HUES6 (cell line): ENCODE results near the gene DUXB.

Experiments used
- H3K27ac ChIP-seq: 2 replicates; pipeline ENCODE4 v1.7.0; 2013; ENCODE audit warnings: low read depth, mild to moderate bottlenecking, low read length, inconsistent platforms
- H3K27me3 ChIP-seq: 2 replicates; pipeline ENCODE4 v1.6.1; 2013; ENCODE audit warnings: low read length; ENCODE audit not compliant: control insufficient read depth, insufficient read depth
- H3K36me3 ChIP-seq: 2 replicates; pipeline ENCODE4 v1.6.1; 2013; ENCODE audit warnings: low read length; ENCODE audit not compliant: control insufficient read depth, insufficient read depth
- H3K4me1 ChIP-seq: 2 replicates; pipeline ENCODE4 v1.6.1; 2013; ENCODE audit warnings: low read length; ENCODE audit not compliant: control insufficient read depth, insufficient read depth
- H3K4me3 ChIP-seq: 2 replicates; pipeline ENCODE4 v1.5.1; 2013; ENCODE audit warnings: low read depth, low read length
- H3K9ac ChIP-seq: one replicate; pipeline ENCODE4 v1.6.1; 2013; ENCODE audit warnings: mild to moderate bottlenecking, low read length
- H3K9me3 ChIP-seq: 2 replicates; pipeline ENCODE4 v1.6.1; 2013; ENCODE audit warnings: low read depth, low read length; ENCODE audit not compliant: control insufficient read depth, insufficient read depth

The DUXB gene

GRCh38 chr16:75718452-75718851 is 17.2 kb upstream of the DUXB start:
- Histone ChIP-seq H3K27ac (no peak overlapping the region), H3K9me3 (peaks cover 31% of the 10 kb centered on the region), H3K9ac (no peak overlapping the region), H3K4me3 (no peak overlapping the region), H3K36me3 (no peaks in the 10 kb centered on the region), H3K4me1 (no peaks in the 10 kb centered on the region), H3K27me3 (no peaks in the 10 kb centered on the region)

GRCh38 chr16:75714661-75715060 is 13.4 kb upstream of the DUXB start:
- H3K36me3 ChIP-seq: no peaks in the 10 kb centered on the region
- H3K9me3 ChIP-seq: peaks cover 63% of the 10 kb centered on the region
- no peaks in the 10 kb centered on the region; the same call in 1 of the 2 replicates for H3K27me3 ChIP-seq
- H3K27ac ChIP-seq: no peak overlapping the region
- no peak overlapping the region for H3K4me3 ChIP-seq
- H3K9ac ChIP-seq: no peak overlapping the region
- H3K4me1 ChIP-seq: no peaks in the 10 kb centered on the region

DNA sequence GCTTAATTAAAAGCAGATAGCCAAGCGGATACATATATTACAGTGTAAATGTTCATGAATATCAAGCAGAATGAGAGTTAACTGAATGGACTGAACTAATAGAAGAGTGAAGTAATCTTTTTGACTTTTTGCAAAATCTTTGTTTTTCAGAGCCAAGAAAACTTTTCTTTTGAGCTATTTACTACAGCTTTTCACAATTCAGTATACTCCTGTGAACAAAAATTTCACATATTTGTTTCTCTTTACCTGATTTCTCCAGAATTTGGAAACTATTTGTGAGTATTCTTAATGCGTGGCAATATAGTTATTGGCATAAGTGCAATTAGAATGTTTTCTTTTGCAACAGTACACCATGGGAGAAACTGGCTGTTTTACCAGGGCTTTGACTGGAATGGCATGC is 9.1 kb upstream of the DUXB start:
- H3K27ac ChIP-seq: no peak overlapping the region
- H3K27me3 ChIP-seq: no peaks in the 10 kb centered on the region; the same call in 1 of the 2 replicates
- H3K4me1 ChIP-seq: no peaks in the 10 kb centered on the region
- H3K4me3 ChIP-seq: no peak overlapping the region
- no peak overlapping the region for H3K9ac ChIP-seq
- no peaks in the 10 kb centered on the region for H3K36me3 ChIP-seq
- peaks cover 58% of the 10 kb centered on the region for H3K9me3 ChIP-seq

DNA sequence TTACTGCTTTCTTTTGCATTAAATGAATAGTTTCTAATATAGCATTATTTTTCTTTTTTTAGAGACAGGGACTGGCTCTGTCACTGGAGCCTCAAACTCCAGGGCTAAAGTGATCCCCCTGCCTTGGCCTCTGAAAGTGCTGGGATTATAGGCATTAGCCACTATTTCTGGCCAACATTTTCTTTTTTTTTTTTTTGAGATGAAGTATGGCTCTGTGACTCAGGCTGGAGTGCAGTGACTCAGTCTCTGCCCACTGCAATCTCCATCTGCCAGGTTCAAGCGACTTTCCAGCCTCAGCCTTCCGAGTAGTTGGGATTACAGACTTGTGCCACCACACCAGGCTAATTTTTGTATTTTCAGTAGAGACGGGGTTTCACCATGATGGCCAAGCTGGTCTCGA is 2.0 kb upstream of the DUXB start:
- Histone ChIP-seq H3K4me1 (no peaks in the 10 kb centered on the region), H3K9ac (no peak overlapping the region), H3K27me3 (no peaks in the 10 kb centered on the region), H3K27ac (no peak overlapping the region), H3K4me3 (no peak overlapping the region), H3K36me3 (no peaks in the 10 kb centered on the region), H3K9me3 (peaks cover 12% of the 10 kb centered on the region; the same call in 1 of the 2 replicates)

GRCh38 chr16:75702242-75702641 is 981 bp upstream of the DUXB start:
- no peaks in the 10 kb centered on the region for H3K27me3 ChIP-seq
- H3K27ac ChIP-seq: no peak overlapping the region
- H3K9ac ChIP-seq: no peak overlapping the region
- no peaks in the 10 kb centered on the region for H3K4me1 ChIP-seq
- H3K9me3 ChIP-seq: peaks cover 7% of the 10 kb centered on the region; the same call in 1 of the 2 replicates
- H3K4me3 ChIP-seq: no peak overlapping the region
- no peaks in the 10 kb centered on the region for H3K36me3 ChIP-seq

DNA sequence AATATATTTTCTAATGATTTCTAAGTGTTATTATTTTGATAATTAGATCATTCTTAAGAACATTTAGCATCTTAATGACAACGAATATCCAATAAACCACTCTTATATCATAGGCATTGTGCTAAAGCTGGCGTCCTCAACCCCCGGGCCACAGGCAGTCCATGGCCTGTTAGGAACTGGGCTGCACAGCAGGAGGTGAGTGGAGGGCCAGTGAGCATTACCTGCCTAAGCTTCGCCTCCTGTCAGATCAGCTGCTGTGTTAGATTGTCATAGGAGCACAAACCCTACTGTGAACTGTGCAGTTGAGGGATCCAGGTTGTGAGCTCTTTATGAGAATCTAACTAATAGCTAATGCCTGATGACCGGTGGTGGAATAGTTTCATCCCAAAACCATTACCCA is 3.7 kb downstream of the DUXB start:
- no peaks in the 10 kb centered on the region for H3K36me3 ChIP-seq
- H3K4me1 ChIP-seq: no peaks in the 10 kb centered on the region
- no peak overlapping the region for H3K4me3 ChIP-seq
- H3K27ac ChIP-seq: no peak overlapping the region
- H3K9me3 ChIP-seq: no peaks in the 10 kb centered on the region
- H3K9ac ChIP-seq: no peak overlapping the region
- H3K27me3 ChIP-seq: no peaks in the 10 kb centered on the region

- Histone ChIP-seq H3K27ac (no peak overlapping the region), H3K27me3 (no peaks in the 10 kb centered on the region), H3K36me3 (no peaks in the 10 kb centered on the region), H3K9ac (no peak overlapping the region), H3K9me3 (no peaks in the 10 kb centered on the region), H3K4me3 (no peak overlapping the region), H3K4me1 (no peaks in the 10 kb centered on the region)
These were observed 5.6 kb downstream of the DUXB start for GRCh38 chr16:75695708-75696107.

DNA sequence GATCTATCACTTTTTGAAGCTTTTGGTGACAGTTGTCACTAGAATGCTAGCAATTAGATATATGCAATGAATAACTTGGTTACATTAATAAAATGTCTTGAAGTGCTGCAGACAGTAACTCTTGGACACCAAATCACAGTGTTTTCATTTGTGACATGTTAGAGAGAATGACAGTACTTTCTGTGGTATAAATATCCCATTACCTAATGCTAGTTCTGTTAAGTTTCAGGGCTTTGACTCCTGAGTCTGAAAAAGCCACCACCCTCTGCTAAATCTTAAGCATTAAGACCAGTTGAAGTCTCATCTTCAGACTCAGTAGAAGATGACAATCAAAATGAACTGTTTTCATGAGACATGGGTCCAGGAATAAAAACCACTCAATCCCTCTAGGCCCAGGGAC is 13.9 kb downstream of the DUXB start:
- Histone ChIP-seq H3K9ac (no peak overlapping the region), H3K27ac (no peak overlapping the region), H3K36me3 (no peaks in the 10 kb centered on the region), H3K4me1 (no peaks in the 10 kb centered on the region), H3K9me3 (peaks cover 44% of the 10 kb centered on the region), H3K27me3 (no peaks in the 10 kb centered on the region), H3K4me3 (no peak overlapping the region)

GRCh38 chr16:75682308-75682707 is 19.0 kb downstream of the DUXB start:
- H3K4me1 ChIP-seq: no peaks in the 10 kb centered on the region
- no peak overlapping the region for H3K4me3 ChIP-seq
- H3K9ac ChIP-seq: no peak overlapping the region
- no peaks in the 10 kb centered on the region for H3K27me3 ChIP-seq
- no peak overlapping the region for H3K27ac ChIP-seq
- peaks cover 41% of the 10 kb centered on the region for H3K9me3 ChIP-seq
- H3K36me3 ChIP-seq: no peaks in the 10 kb centered on the region

DNA sequence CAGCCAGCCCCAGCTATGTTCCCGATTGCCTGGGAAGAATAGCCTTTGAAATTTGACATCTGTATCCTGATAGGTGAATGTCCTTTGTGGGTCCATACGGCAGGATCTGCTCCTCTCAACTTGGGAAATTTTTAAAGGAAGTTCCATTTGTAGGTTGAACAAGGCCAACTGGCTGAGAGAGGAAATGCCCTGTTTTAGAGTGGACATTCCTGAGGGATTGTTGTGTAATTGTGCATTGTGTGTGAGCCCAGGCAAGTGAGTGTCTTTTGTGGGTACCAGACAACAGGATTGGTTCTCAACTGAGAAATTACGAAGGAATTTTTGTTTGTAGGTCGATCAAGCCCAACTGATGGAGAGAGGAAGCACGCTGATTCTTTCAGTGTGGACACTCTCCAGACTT is 21.9 kb downstream of the DUXB start:
- no peak overlapping the region for H3K4me3 ChIP-seq

DNA sequence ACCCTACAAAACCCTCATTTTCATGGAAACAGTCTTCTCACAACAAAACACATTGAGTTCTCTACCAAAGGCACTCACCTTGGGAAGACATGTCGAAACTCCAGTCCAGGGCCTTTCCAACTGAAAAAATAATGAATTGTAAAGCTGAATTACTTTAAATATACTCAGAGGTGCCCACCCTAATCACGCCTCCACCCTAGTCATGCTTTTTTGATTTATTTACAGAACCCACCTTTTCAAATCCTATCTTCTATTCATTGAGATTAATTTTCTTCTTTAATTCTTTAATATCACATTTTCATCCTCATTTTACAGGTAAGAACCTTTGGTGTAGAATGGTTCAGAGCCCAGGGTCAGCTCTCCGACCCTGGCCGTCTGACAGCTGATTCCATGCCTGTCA is 24.4 kb downstream of the DUXB start, which contains the start of gene CPHXL2:
CPHXL2 (minus strand) TSS at position 101 of the 400 bp plus-strand sequence; CDS start at position 91, 10 bp downstream.
- Histone ChIP-seq H3K4me1 (no peaks in the 10 kb centered on the region), H3K4me3 (no peak within 1 kb of the TSS), H3K9ac (no peak within 1 kb of the TSS), H3K9me3 (0 out of 2 replicates have a peak, but pooled peaks cover under 1% of the 10 kb centered on the region), H3K27ac (no peak within 1 kb of the TSS), H3K36me3 (no peaks in the 10 kb centered on the region), H3K27me3 (no peaks in the 10 kb centered on the region)

More for the DNA sequence above, 21.9 kb downstream of the DUXB start:
- Histone ChIP-seq H3K9ac (no peak overlapping the region), H3K27ac (no peak overlapping the region), H3K9me3 (peaks cover 23% of the 10 kb centered on the region), H3K27me3 (no peaks in the 10 kb centered on the region), H3K4me1 (no peaks in the 10 kb centered on the region), H3K36me3 (no peaks in the 10 kb centered on the region)

GRCh38 chr16:75667503-75667902 is 33.8 kb downstream of the DUXB start:
- Histone ChIP-seq H3K9me3 (no peaks in the 10 kb centered on the region), H3K9ac (no peak overlapping the region), H3K27ac (no peak overlapping the region), H3K4me1 (no peaks in the 10 kb centered on the region), H3K27me3 (no peaks in the 10 kb centered on the region), H3K36me3 (no peaks in the 10 kb centered on the region), H3K4me3 (no peak overlapping the region)
